ENCODE measurements around the gene ZNF382.

DNA sequence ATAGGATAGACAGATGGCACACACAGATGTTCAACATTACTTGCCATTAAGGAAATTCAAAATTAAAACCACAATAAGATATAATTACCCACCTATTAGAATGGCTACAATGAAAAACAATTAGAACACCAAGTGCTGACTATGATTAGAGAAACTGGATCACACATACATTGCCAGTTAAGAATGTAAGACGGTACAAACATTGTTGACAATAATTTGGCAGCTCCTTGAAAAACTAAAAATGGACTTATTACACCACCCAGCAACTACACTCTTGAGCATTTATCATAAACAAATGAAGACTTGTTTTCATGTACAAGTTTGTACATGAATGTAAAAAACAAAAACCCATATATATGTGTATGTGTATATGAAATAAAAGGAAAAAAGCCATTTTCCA lies 47.8 kb downstream of the ZNF382 start:
- TF ChIP-seq ESRRA (IDR thresholded peaks at IDR 0.05; ENCODE audit: low read length), result no peak
- TF ChIP-seq CHD1 (IDR thresholded peaks at IDR 0.05; ENCODE audit: low read depth, low read length), result no peak
- TF ChIP-seq CTCF (IDR thresholded peaks at IDR 0.05 in 2 of 3, conservative IDR thresholded peaks at IDR 0.05 in 1 of 3; ENCODE audit: control insufficient read depth in 2 of 3, extremely low read depth in 1 of 3, insufficient read depth in 1 of 3, low read depth in 3 of 3, low read length in 3 of 3), result no peak
- TF ChIP-seq ZNF24 (IDR thresholded peaks at IDR 0.05), result no peak
